Heart left ventricle (tissue), 16 donors: Measurements from ENCODE around the gene GPR85. TPM values are rescaled to one million over a fixed set of nuclear protein-coding genes. Genes with fewer than 3 reads are reported as not detected.
A peak's percentile ranks its signal among the peaks of the same experiment; 100 is the strongest.

Source experiments
- ATAC-seq, 4 donors: fragments of 200-7000 bp; cut with Tn5 transposase; one replicate each; pipeline ENCODE4 v1.9.1; 2020 to 2022; ENCODE audit warnings: moderate library complexity in 4 of 4, mild to moderate bottlenecking in 3 of 4, moderate number of reproducible peaks in 1 of 4
- DNase-seq, 5 donors: peaks; one replicate each; pipeline ENCODE4 v3.0.0-alpha.2; 2020
- H3K27ac ChIP-seq, 12 donors: fragments of 200-600 bp; sonication (generic) in 4 of 12; one replicate each; pipeline versions ENCODE4 v1.5.0 to v1.8.0; 2016 to 2022; ENCODE audit warnings: mild to moderate bottlenecking in 2 of 12
- H3K27me3 ChIP-seq, 9 donors: fragments of 200-600 bp; sonication (generic) in 2 of 9; one replicate each; pipeline versions ENCODE4 v1.5.1 to v1.8.0; 2016 to 2022; ENCODE audit warnings: mild to moderate bottlenecking in 3 of 9
- H3K36me3 ChIP-seq, 9 donors: fragments of 200-600 bp; sonication (generic) in 2 of 9; one replicate each; pipeline versions ENCODE4 v1.5.0 to v1.8.0; 2018 to 2022; ENCODE audit warnings: mild to moderate bottlenecking in 2 of 9
- H3K4me1 ChIP-seq, 12 donors: fragments of 200-600 bp; sonication (generic) in 4 of 12; one replicate each; pipeline versions ENCODE4 v1.5.0 to v1.8.0; 2016 to 2022; ENCODE audit warnings: mild to moderate bottlenecking in 3 of 12
- H3K4me3 ChIP-seq, 12 donors: fragments of 200-600 bp; sonication (generic) in 4 of 12; one replicate each; pipeline versions ENCODE4 v1.5.0 to v1.8.0; 2017 to 2022; ENCODE audit warnings: mild to moderate bottlenecking in 9 of 12, moderate library complexity in 4 of 12
- H3K9me3 ChIP-seq, 12 donors: fragments of 200-600 bp; sonication (generic) in 4 of 12; one replicate each; pipeline versions ENCODE4 v1.5.0 to v1.8.0; 2016 to 2022; ENCODE audit warnings: mild to moderate bottlenecking in 1 of 12
- POLR2A ChIP-seq, 2 donors: fragments of 450-650 bp; IDR thresholded peaks; one replicate each; pipeline ENCODE4 v1.6.1; 2017; ENCODE audit warnings: antibody characterized with exemption in 2 of 2, mild to moderate bottlenecking in 2 of 2, moderate library complexity in 2 of 2
- WGBS, 4 donors: extraction: QIAGEN DNeasy Blood & Tissue Kit in 2 of 4; methylation state at CpG; one replicate each; pipeline versions ENCODE4 v1.1.5 to v1.1.7; 2013 to 2018; 5-methylcytosine and 5-hydroxymethylcytosine counted together
- intact Hi-C, 10 donors: fragments of 100-400 bp; cut with DNase I; formaldehyde crosslinking; loops; one replicate each; pipeline versions ENCODE4 v1.11.1 to v1.14.2; 2022
- long read RNA-seq, 3 donors: library from polyadenylated mRNA; unstranded; transcript quantifications; one replicate each; pipeline ENCODE4 v2.0.0, GENCODE V29; 2020 to 2021
- polyA plus RNA-seq, 2 donors: library from polyadenylated mRNA; stranded (reverse); fragments of 200-250 nt; gene quantifications; one replicate each; pipeline ENCODE4 v1.2.3, GENCODE V29; 2013
- total RNA-seq, 9 donors: library from RNA; depleted of rRNA in 2 of 9; stranded (reverse); fragments of >200 nt in 2 of 9; fragmentation: NEBNext Ultra II Directional in 3 of 9; extraction: Animal tissue kit (Norgen Biotek cat#: 25700) in 3 of 9; gene quantifications; one replicate each; pipeline versions ENCODE4 v1.1.0 to v1.2.4, GENCODE V29; 2016 to 2023
- TF ChIP-seq, protein P1 (sequence below), 12 donors: fragments of 200-600 bp; sonication (generic) in 4 of 12; IDR thresholded peaks; one replicate each; pipeline versions ENCODE4 v1.5.0 to v1.8.0; 2018 to 2022; ENCODE audit warnings: antibody characterized with exemption in 12 of 12, mild to moderate bottlenecking in 5 of 12
- donor health status: ischemic (EF 13 %, LVEDD 7.1; RV severe dilation, severe dysfunction).
- donor health status: healthy with polysubstance abuse.
- donor health status: DM: no; HTN: yes; CAD: no.
- donor health status: DM: no; HTN: no; CAD: no.
- donor health status: ischemic (EF 25% LVEDD 6.9; RV normal size, moderate dysfunction).
- donor health status: ischemic (EF 25% LVEDD 5.7; RV mildly dilated, moderate dysfunction).
- donor health status: healthy.
- donor health status: DM: yes; HTN: yes; CAD: no.
- donor health status: ischemic (EF 35%, LVEDD 5.7; RV mildly dilated, moderate dysfunction).
- donor health status: nonischemic (EF 11% LVEDD 7.7; RV severe dilation, severe dysfunction).
- donor health status: DM: yes; HTN: yes; CAD: no.
- donor health status: PGD.
- donor health status: ischemic (EF 29% LVEDD 5.4; RV normal size, mild dysfunction).
- donor health status: nonischemic (EF 23%, LVEDD 6.1; RV moderate dilation, normal function).

The GPR85 gene, protein sequence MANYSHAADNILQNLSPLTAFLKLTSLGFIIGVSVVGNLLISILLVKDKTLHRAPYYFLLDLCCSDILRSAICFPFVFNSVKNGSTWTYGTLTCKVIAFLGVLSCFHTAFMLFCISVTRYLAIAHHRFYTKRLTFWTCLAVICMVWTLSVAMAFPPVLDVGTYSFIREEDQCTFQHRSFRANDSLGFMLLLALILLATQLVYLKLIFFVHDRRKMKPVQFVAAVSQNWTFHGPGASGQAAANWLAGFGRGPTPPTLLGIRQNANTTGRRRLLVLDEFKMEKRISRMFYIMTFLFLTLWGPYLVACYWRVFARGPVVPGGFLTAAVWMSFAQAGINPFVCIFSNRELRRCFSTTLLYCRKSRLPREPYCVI
- total RNA-seq (1 to 10 TPM in 3 of 9 donors, under 1 TPM in 5, not detected in 1; 0.16 to 4.5 (median 0.88) TPM), polyA plus RNA-seq (1 to 10 TPM; 1.2 to 1.8 TPM)
- long read RNA-seq, donor 1: 0 reads
- long read RNA-seq, donor 2: 0 reads
- long read RNA-seq, donor 3: 0 reads

DNA sequence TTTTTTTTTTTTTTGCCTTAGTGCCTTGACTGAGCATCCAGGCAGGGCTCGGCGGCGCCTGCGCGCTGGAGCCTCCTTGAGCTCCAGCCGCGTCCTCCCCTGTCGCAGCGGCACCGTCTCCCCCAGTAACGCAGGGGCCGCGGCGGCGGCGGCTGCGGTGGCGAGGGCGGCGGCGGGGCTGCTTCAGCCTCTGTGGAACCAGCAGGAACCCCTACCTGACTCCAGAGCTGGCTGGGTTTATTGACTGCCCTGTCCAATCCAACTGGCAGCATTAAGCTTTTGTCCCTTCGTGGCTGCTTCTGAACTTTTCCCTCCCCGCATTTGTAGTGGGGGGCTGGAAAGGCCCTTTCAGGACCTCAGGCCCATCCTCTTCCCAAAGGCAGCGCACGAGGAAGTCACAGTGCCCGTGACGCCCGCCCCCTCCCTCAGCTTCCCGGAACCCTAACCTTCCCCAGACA lies at the start of gene GPR85:
Gene GPR85 (minus strand): TSS at position 397 of the 458 bp plus-strand sequence. CDS start 2,106 bp downstream, outside the sequence.
- no peak for TF ChIP-seq POLR2A (IDR thresholded peaks at IDR 0.05)
- TF ChIP-seq, protein P1, sequence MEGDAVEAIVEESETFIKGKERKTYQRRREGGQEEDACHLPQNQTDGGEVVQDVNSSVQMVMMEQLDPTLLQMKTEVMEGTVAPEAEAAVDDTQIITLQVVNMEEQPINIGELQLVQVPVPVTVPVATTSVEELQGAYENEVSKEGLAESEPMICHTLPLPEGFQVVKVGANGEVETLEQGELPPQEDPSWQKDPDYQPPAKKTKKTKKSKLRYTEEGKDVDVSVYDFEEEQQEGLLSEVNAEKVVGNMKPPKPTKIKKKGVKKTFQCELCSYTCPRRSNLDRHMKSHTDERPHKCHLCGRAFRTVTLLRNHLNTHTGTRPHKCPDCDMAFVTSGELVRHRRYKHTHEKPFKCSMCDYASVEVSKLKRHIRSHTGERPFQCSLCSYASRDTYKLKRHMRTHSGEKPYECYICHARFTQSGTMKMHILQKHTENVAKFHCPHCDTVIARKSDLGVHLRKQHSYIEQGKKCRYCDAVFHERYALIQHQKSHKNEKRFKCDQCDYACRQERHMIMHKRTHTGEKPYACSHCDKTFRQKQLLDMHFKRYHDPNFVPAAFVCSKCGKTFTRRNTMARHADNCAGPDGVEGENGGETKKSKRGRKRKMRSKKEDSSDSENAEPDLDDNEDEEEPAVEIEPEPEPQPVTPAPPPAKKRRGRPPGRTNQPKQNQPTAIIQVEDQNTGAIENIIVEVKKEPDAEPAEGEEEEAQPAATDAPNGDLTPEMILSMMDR (IDR thresholded peaks at IDR 0.05): no peak
- Histone ChIP-seq H3K27ac (peak within 1 kb of the TSS in 7 of 12 donors; percentile 1 to 73 (median 54)), H3K27me3 (peaks cover 0 to 25% (median 0%) of the 10 kb centered on the region in 9 donors), H3K36me3 (no peaks in the 10 kb centered on the region), H3K4me3 (peak within 1 kb of the TSS; percentile 16 to 66 (median 54)), H3K4me1 (peaks cover 0 to 6% (median 0%) of the 10 kb centered on the region in 12 donors), H3K9me3 (no peaks in the 10 kb centered on the region)
- peak; percentile 42 to 96 (median 92) for ATAC-seq
- peak; percentile 41 to 78 (median 63) for DNase-seq
- WGBS, 4 donors: 1 to 2% (median 1%) methylated on average over 28 to 29 of the region's 29 CpGs
- intact Hi-C loops: loop anchor here in 1 of 10 donors (10.0 kb wide), 1 partner anchor 62 kb away; no protein-coding TSS in a partner anchor

DNA sequence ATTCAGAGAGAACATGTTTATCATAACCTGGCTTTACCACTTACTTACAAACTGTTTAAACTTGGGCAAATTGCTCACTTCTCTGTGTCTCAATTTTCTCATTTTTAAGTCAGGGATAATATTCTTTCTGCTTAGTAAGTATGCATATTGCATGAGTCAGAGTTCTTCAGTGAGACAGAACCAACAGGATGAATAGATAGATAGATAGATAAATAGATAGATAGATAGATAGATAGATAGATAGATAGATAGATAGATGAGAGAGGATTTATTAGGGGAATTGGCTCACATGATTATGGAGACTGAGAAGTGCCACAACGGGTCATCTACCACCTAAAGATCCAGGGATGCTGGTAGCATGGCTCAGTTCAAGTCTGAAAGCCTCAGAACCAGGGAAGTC lies 47.4 kb upstream of the GPR85 start:
- H3K4me1 ChIP-seq: no peaks in the 10 kb centered on the region
- intact Hi-C loops: no loop called here
- TF ChIP-seq, protein P1 (IDR thresholded peaks at IDR 0.05): no peak
- TF ChIP-seq POLR2A (IDR thresholded peaks at IDR 0.05): no peak
- no peaks in the 10 kb centered on the region for H3K9me3 ChIP-seq
- 74 to 81% (median 78%) methylated on average over 1 of the region's 1 CpG for WGBS, 4 donors
- DNase-seq (no peak), ATAC-seq (no peak)
- H3K27me3 ChIP-seq: no peaks in the 10 kb centered on the region
- H3K36me3 ChIP-seq: no peaks in the 10 kb centered on the region
- no peak overlapping the region for H3K27ac ChIP-seq
- H3K4me3 ChIP-seq: no peak overlapping the region

DNA sequence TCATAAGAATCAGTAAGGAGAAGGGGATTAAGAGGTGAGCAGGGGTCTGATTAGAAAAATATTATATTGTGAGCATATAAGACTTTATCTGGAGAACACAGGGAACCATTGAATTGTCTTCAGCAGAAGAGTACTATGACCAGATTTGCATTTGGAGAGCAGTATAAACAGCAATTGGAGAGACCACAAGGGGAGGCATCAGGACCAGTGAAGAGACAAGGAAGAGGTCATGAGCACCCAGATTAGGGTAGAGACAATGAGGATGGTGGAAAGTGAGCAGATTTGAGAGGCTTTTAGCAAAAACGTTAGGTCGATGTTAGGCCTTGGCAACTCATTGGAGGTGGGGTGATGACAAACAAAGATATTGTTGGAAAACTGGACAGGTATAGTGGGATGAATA lies 44.7 kb upstream of the GPR85 start:
- intact Hi-C loops: no loop called here
- 70 to 93% (median 83%) methylated on average over 2 of the region's 2 CpGs for WGBS, 4 donors
- Histone ChIP-seq H3K27ac (no peak overlapping the region), H3K36me3 (no peaks in the 10 kb centered on the region), H3K4me1 (no peaks in the 10 kb centered on the region), H3K9me3 (no peaks in the 10 kb centered on the region), H3K4me3 (no peak overlapping the region), H3K27me3 (no peaks in the 10 kb centered on the region)
- ATAC-seq (no peak), DNase-seq (no peak)
- TF ChIP-seq POLR2A (IDR thresholded peaks at IDR 0.05): no peak

DNA sequence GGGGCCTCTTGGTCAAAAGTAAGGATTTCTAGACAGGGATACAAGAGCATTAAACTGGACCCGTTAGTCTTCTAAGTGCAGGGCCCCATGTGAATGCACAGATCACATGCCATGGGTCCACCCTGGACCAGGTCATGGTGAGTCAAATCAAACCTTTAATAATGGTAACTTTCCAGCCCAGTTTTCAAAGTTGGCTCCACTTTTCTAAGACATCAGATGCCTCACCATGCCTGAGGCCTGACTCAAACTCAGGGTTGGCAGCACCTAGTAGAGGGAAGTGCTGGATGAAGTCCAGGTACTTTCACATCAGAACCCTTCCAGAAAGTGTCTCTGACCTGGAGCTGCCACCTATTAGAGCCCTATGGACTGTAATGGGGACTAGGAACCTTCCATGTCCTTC lies 41.4 kb upstream of the GPR85 start:
- ATAC-seq (no peak), DNase-seq (no peak)
- intact Hi-C loops: no loop called here
- Histone ChIP-seq H3K27ac (no peak overlapping the region), H3K4me1 (no peaks in the 10 kb centered on the region), H3K27me3 (no peaks in the 10 kb centered on the region), H3K4me3 (no peak overlapping the region), H3K9me3 (no peaks in the 10 kb centered on the region), H3K36me3 (no peaks in the 10 kb centered on the region)
- 79 to 95% (median 89%) methylated on average over 1 of the region's 1 CpG for WGBS, 4 donors
- TF ChIP-seq, protein P1 (IDR thresholded peaks at IDR 0.05): no peak
- no peak for TF ChIP-seq POLR2A (IDR thresholded peaks at IDR 0.05)
